Subcutaneous preadipocyte (primary cell): ENCODE data around the gene A4GALT. TPM values are rescaled to one million over a fixed set of nuclear protein-coding genes. Genes with fewer than 3 reads are reported as not detected.

Source experiments
- small RNA-seq: library from RNA; depleted of rRNA; stranded (forward); fragments of <200 nt; gene quantifications from one replicate; pipeline ENCODE3, GENCODE V24; 2012
- total RNA-seq: library from RNA; depleted of rRNA; stranded (reverse); fragments of >200 nt; gene quantifications from 2 replicates; pipeline ENCODE4 v1.2.3, GENCODE V29; 2012

The A4GALT gene
- total RNA-seq, result 31.5 and 41.2 TPM in 2 replicates

DNA sequence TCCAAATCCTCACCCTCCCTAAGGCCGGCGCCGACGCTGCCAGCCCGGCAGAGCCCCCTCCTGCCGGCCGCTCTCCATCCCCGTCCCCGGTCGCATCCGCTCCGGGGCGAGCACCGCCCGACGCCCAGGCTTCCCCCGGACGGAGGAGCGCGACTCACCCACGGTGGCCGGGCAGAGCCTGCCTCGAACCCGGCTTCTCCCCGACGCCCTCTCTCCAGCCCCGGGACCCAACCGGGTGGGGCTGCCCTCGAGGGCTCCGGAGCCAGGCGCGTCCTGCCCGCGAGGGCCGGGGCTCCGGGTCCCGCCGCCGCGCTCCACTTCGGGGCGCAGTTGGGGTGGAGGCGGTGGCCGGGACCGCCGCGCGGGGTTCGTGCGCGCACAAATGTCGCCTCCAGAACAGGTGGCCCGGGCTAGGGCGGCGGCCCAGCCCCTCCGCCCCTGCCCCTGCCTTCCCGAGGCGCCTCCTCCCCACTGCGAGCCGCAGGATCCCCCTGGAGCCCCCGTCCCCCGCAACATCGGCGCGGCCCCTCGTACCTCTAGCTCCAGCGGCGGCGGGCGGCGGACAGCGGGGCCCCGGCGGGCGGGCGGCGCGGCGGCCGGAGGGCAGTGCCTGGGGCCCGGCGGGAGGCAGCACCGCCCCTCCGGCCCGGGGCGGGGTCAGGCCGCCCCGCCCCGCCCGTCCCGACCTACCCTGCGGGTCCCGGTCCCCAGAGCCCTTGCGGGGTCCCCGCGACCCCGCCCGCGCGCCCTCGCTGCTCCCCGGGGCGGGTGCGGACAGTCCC, at the start of gene A4GALT:
A4GALT (minus strand) TSS at position 608 of the 782 bp plus-strand sequence. CDS start 26,919 bp downstream, outside the sequence.

GRCh38 chr22:42649246-42650099, 71.2 kb downstream of the A4GALT start, which contains the start of gene CYB5R3:
TSS of gene CYB5R3 (minus strand) at chr22:42649392. CDS start at chr22:42649315, 77 bp downstream.

Small RNA genes within 50 kb of the gene (small RNA-seq; reads per million reads assigned to genes)
- not detected for gene RF00019

Other genes starting within 250 kb of the A4GALT start
- 28.7 and 58.6 TPM in 2 replicates for gene RRP7A, start 201.1 kb downstream of the A4GALT start, total RNA-seq
- gene SERHL2, start 166.9 kb downstream of the A4GALT start, total RNA-seq, result 4.5 and 5.1 TPM in 2 replicates
- gene POLDIP3, start 106.0 kb downstream of the A4GALT start, total RNA-seq, result 21.7 and 23.9 TPM in 2 replicates
- gene ATP5MGL, start 80.3 kb downstream of the A4GALT start, total RNA-seq, result 1.1 and 1.4 TPM in 2 replicates
- gene CYB5R3, start 71.5 kb downstream of the A4GALT start, total RNA-seq, result 70.6 and 97.4 TPM in 2 replicates
- 41.9 and 60.4 TPM in 2 replicates for gene ARFGAP3, start 136.4 kb upstream of the A4GALT start, total RNA-seq